RWPE2 (cell line): ENCODE measurements around the gene TPT1.

Experiments
- ATAC-seq: fragments of 200-7000 bp; cut with Tn5 transposase; 3 replicates; pipeline ENCODE4 v1.9.1; 2021; ENCODE audit warnings: low read depth
- DNase-seq: peaks from one replicate; pipeline ENCODE4 v3.0.0-alpha.2; 2020; ENCODE audit warnings: low spot score
- H3K27ac ChIP-seq: fragments of 450-650 bp; 2 replicates; pipeline ENCODE4 v1.5.1; 2017; ENCODE audit warnings: mild to moderate bottlenecking; ENCODE audit not compliant: poor library complexity, severe bottlenecking
- H3K27me3 ChIP-seq: fragments of 250-450 bp; sonication (Bioruptor Pico); 2 replicates; pipeline ENCODE4 v1.5.1; 2021; ENCODE audit warnings: mild to moderate bottlenecking, moderate library complexity; ENCODE audit not compliant: insufficient read depth, poor library complexity, severe bottlenecking
- H3K36me3 ChIP-seq: fragments of 250-450 bp; sonication (Bioruptor Pico); 2 replicates; pipeline ENCODE4 v1.5.1; 2020; ENCODE audit warnings: low read depth, mild to moderate bottlenecking, moderate library complexity
- H3K4me1 ChIP-seq: fragments of 250-450 bp; sonication (Bioruptor Pico); 2 replicates; pipeline ENCODE4 v1.5.1; 2021; ENCODE audit warnings: mild to moderate bottlenecking, moderate library complexity; ENCODE audit not compliant: insufficient read depth, poor library complexity, severe bottlenecking
- H3K4me3 ChIP-seq: fragments of 250-450 bp; sonication (Bioruptor Pico); 2 replicates; pipeline ENCODE4 v1.5.1; 2021; ENCODE audit warnings: mild to moderate bottlenecking, moderate library complexity; ENCODE audit not compliant: severe bottlenecking
- H3K9me3 ChIP-seq: fragments of 250-450 bp; sonication (Bioruptor Pico); 2 replicates; pipeline ENCODE4 v1.5.1; 2021; ENCODE audit warnings: mild to moderate bottlenecking, moderate library complexity; ENCODE audit not compliant: severe bottlenecking
- TF ChIP-seq, protein P1 (sequence below): fragments of 450-650 bp; IDR thresholded peaks from one replicate; pipeline ENCODE4 v1.5.1; 2017; ENCODE audit warnings: mild to moderate bottlenecking, moderate library complexity; ENCODE audit not compliant: poor library complexity, severe bottlenecking

TPT1 gene

DNA sequence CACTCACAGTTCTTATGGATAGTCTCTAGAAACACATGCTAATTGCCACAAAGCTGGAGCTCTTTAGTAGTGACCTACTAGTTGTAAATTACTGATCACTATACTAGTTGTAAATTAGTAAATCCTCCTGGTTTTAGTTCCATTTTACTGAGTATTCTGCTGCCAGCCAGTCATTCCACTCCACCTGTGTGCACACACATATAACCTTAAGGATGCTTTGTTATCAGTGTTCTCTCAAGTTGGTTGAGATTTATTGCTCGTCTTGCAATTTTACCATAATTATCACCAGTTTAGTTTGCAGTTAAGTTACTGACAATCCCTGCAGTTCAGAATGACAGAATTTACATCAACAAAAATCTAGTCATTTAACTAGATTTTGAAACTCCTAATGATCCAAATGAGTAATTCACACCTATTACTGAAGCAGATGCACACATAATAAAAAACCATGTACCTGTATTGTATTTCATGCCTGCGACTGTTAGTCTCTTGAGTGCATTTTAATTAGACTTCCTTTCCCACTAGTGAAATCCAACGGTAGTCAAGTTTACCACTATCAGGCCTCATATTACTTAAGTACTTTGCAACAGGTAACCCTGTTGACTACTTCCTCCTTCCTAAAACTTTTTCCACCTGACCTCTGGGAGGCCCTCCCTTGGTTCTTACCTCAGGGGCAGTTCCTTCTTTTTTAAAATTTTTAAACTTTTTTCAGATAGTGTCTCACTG lies 7.6 kb downstream of the TPT1 start:
- H3K36me3 ChIP-seq: peaks cover 35% of the 10 kb centered on the region
- H3K4me1 ChIP-seq: peaks cover 52% of the 10 kb centered on the region
- DNase-seq: no peak
- H3K27ac ChIP-seq: peak overlapping the region; percentile 69
- no peak overlapping the region for H3K4me3 ChIP-seq
- no peaks in the 10 kb centered on the region for H3K27me3 ChIP-seq
- no peaks in the 10 kb centered on the region for H3K9me3 ChIP-seq
- TF ChIP-seq, protein P1, sequence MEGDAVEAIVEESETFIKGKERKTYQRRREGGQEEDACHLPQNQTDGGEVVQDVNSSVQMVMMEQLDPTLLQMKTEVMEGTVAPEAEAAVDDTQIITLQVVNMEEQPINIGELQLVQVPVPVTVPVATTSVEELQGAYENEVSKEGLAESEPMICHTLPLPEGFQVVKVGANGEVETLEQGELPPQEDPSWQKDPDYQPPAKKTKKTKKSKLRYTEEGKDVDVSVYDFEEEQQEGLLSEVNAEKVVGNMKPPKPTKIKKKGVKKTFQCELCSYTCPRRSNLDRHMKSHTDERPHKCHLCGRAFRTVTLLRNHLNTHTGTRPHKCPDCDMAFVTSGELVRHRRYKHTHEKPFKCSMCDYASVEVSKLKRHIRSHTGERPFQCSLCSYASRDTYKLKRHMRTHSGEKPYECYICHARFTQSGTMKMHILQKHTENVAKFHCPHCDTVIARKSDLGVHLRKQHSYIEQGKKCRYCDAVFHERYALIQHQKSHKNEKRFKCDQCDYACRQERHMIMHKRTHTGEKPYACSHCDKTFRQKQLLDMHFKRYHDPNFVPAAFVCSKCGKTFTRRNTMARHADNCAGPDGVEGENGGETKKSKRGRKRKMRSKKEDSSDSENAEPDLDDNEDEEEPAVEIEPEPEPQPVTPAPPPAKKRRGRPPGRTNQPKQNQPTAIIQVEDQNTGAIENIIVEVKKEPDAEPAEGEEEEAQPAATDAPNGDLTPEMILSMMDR: no peak
- ATAC-seq: no peak

DNA sequence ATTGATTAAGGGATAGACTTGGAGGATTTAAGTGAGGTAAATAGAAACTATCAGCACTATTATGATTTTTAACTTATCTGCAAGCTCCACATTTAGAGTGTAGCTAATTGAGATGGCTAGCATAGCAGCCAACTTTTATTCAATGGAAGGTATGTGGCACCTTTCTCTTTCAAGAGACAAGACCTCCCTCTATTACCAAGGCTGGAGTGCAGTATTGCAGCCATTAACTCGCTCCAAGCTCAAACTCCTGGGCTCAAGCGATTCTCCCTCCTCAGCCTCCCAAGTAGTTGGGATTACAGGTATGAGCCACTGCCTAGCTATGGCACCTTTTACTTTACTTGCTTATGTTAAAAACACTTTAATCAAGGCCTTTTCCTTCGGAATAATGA lies 8.2 kb downstream of the TPT1 start:
- no peak for DNase-seq
- TF ChIP-seq, protein P1: no peak
- no peaks in the 10 kb centered on the region for H3K9me3 ChIP-seq
- peaks cover 29% of the 10 kb centered on the region for H3K36me3 ChIP-seq
- H3K4me1 ChIP-seq: peaks cover 46% of the 10 kb centered on the region
- no peak overlapping the region for H3K4me3 ChIP-seq
- peak overlapping the region; percentile 69 for H3K27ac ChIP-seq
- ATAC-seq: 0 out of 3 replicates have a peak, but pooled peaks have one; percentile 2
- H3K27me3 ChIP-seq: no peaks in the 10 kb centered on the region

DNA sequence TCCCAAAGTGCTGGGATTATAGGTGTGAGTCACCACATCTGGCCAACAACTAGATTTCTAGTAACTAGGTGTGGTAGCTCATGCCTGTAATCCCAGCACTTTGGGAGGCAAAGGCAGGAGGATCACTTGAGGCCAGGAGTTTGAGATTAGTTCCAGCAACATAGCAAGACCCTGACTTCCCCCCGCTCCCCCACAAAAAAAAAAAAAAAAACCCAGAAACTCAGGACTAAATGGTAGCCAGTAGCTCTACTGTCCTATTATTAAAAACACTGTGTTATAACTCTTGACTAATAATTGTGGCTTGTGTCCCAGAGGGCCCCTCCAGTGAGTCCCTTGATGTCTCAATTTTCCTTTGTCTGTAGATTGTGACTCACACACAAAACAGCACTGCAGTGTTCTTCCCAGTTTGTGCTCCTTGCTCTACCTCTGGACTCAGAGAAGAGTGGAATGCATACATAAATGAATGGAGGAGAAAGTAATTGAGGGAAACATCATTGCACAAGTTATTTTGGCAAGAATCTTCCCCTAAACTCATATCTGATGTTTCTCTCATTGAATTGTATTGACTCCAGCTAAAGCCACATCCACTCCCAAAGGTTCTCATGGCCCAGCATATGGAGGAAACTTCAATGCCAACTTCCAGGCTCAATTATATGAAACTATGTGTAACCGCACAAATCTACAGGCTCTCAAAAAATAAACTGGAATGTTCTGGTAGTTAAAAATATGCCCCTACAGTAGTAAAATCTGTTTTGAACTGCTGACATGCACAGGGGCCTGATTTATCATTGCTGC lies 8.8 kb downstream of the TPT1 start:
- Histone ChIP-seq H3K36me3 (peaks cover 23% of the 10 kb centered on the region), H3K27ac (peak overlapping the region; percentile 69), H3K27me3 (no peaks in the 10 kb centered on the region), H3K9me3 (no peaks in the 10 kb centered on the region), H3K4me1 (peaks cover 46% of the 10 kb centered on the region), H3K4me3 (no peak overlapping the region)
- TF ChIP-seq, protein P1: no peak
- ATAC-seq (peak; percentile 56), DNase-seq (no peak)

DNA sequence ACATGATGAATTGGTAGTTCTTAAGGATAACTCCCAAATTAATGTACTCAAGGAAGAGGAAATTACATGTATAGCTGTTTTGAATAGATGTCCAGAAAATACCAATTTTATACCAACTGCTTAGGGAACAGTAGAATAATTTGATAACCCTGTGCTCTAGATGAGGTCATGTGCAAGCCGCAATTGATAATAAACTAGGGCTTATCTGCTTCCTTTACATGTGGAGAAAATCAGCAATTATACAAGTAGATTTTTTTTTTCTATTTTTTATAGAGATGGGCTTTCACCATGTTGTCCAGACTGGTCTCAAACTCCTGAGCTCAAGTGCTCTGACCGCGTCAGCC lies 9.3 kb downstream of the TPT1 start:
- Histone ChIP-seq H3K27ac (peak overlapping the region; percentile 69), H3K4me3 (no peak overlapping the region), H3K36me3 (peaks cover 18% of the 10 kb centered on the region), H3K9me3 (no peaks in the 10 kb centered on the region), H3K4me1 (peaks cover 46% of the 10 kb centered on the region), H3K27me3 (no peaks in the 10 kb centered on the region)
- DNase-seq: no peak
- ATAC-seq: no peak
- TF ChIP-seq, protein P1: no peak
